Muscle layer of colon (tissue), 2 donors: ENCODE measurements around the gene CSNK1G2.

ENCODE experiments used
- H3K27ac ChIP-seq: one replicate; pipeline ENCODE4 v1.7.0; 2013; ENCODE audit warnings: low read depth, mild to moderate bottlenecking, low read length, moderate library complexity
- H3K27me3 ChIP-seq, 2 donors: one replicate each; pipeline ENCODE4 v1.7.0; 2013; ENCODE audit warnings: low read length in 2 of 2, mild to moderate bottlenecking in 2 of 2; ENCODE audit not compliant: insufficient read depth in 2 of 2, control insufficient read depth in 1 of 2
- H3K36me3 ChIP-seq: one replicate; pipeline ENCODE4 v1.7.0; 2013; ENCODE audit warnings: mild to moderate bottlenecking, low read length; ENCODE audit not compliant: insufficient read depth
- H3K4me1 ChIP-seq: one replicate; pipeline ENCODE4 v1.7.0; 2013; ENCODE audit warnings: mild to moderate bottlenecking, low read length; ENCODE audit not compliant: insufficient read depth
- H3K4me3 ChIP-seq, 2 donors: one replicate each; pipeline ENCODE4 v1.7.0; 2013; ENCODE audit warnings: low read length in 2 of 2, low read depth in 1 of 2, mild to moderate bottlenecking in 1 of 2, moderate library complexity in 1 of 2
- H3K9ac ChIP-seq: one replicate; pipeline ENCODE4 v1.7.0; 2013; ENCODE audit warnings: low read length
- H3K9me3 ChIP-seq: one replicate; pipeline ENCODE4 v1.7.0; 2013; ENCODE audit warnings: mild to moderate bottlenecking, low read length
- donor health status: abdominal sarcoma.
- donor health status: Adenocarcinoma of cecum.

Gene CSNK1G2

GRCh38 chr19:1908364-1908678 lies 32.7 kb upstream of the CSNK1G2 start:
- Histone ChIP-seq H3K27ac (no peak overlapping the region), H3K9me3 (no peaks in the 10 kb centered on the region), H3K4me3 (no peak overlapping the region), H3K27me3 (no peaks in the 10 kb centered on the region), H3K36me3 (peaks cover 4% of the 10 kb centered on the region), H3K4me1 (peaks cover 5% of the 10 kb centered on the region), H3K9ac (no peak overlapping the region)

GRCh38 chr19:1909761-1910080 lies 31.3 kb upstream of the CSNK1G2 start:
- peaks cover 5% of the 10 kb centered on the region for H3K4me1 ChIP-seq
- H3K9ac ChIP-seq = no peak overlapping the region
- no peak overlapping the region for H3K27ac ChIP-seq
- H3K27me3 ChIP-seq = no peaks in the 10 kb centered on the region
- no peak overlapping the region for H3K4me3 ChIP-seq
- no peaks in the 10 kb centered on the region for H3K9me3 ChIP-seq
- peaks cover 4% of the 10 kb centered on the region for H3K36me3 ChIP-seq

- Histone ChIP-seq H3K9ac (no peak overlapping the region), H3K9me3 (no peaks in the 10 kb centered on the region), H3K4me1 (peaks cover 5% of the 10 kb centered on the region), H3K27ac (no peak overlapping the region), H3K4me3 (no peak overlapping the region), H3K36me3 (peaks cover 4% of the 10 kb centered on the region), H3K27me3 (no peaks in the 10 kb centered on the region)
These were observed 30.8 kb upstream of the CSNK1G2 start for GRCh38 chr19:1910177-1910576.

- no peak overlapping the region for H3K27ac ChIP-seq
- no peaks in the 10 kb centered on the region for H3K27me3 ChIP-seq
- no peak overlapping the region for H3K4me3 ChIP-seq
- H3K9ac ChIP-seq = no peak overlapping the region
- peaks cover 4% of the 10 kb centered on the region for H3K36me3 ChIP-seq
- H3K9me3 ChIP-seq = no peaks in the 10 kb centered on the region
- peaks cover under 1% of the 10 kb centered on the region for H3K4me1 ChIP-seq
These were observed 29.9 kb upstream of the CSNK1G2 start for GRCh38 chr19:1911098-1911497.

- H3K36me3 ChIP-seq = peaks cover 4% of the 10 kb centered on the region
- no peaks in the 10 kb centered on the region for H3K9me3 ChIP-seq
- H3K27me3 ChIP-seq = no peaks in the 10 kb centered on the region
- H3K4me3 ChIP-seq = no peak overlapping the region
- no peaks in the 10 kb centered on the region for H3K4me1 ChIP-seq
- no peak overlapping the region for H3K27ac ChIP-seq
- no peak overlapping the region for H3K9ac ChIP-seq
These were observed 29.0 kb upstream of the CSNK1G2 start for GRCh38 chr19:1911995-1912394.

- Histone ChIP-seq H3K27ac (no peak overlapping the region), H3K36me3 (peaks cover 4% of the 10 kb centered on the region), H3K4me3 (no peak overlapping the region), H3K4me1 (no peaks in the 10 kb centered on the region), H3K9ac (no peak overlapping the region), H3K27me3 (no peaks in the 10 kb centered on the region), H3K9me3 (no peaks in the 10 kb centered on the region)
These were observed 28.0 kb upstream of the CSNK1G2 start for GRCh38 chr19:1912760-1913505.

- Histone ChIP-seq H3K36me3 (peaks cover 4% of the 10 kb centered on the region), H3K9me3 (no peaks in the 10 kb centered on the region), H3K9ac (no peak overlapping the region), H3K27me3 (no peaks in the 10 kb centered on the region), H3K4me3 (no peak overlapping the region), H3K4me1 (no peaks in the 10 kb centered on the region), H3K27ac (no peak overlapping the region)
These were observed 27.0 kb upstream of the CSNK1G2 start for GRCh38 chr19:1913781-1914577.

- no peaks in the 10 kb centered on the region for H3K9me3 ChIP-seq
- H3K9ac ChIP-seq = no peak overlapping the region
- H3K27ac ChIP-seq = no peak overlapping the region
- no peaks in the 10 kb centered on the region for H3K4me1 ChIP-seq
- no peak overlapping the region for H3K4me3 ChIP-seq
- H3K36me3 ChIP-seq = peaks cover 4% of the 10 kb centered on the region
- H3K27me3 ChIP-seq = no peaks in the 10 kb centered on the region
These were observed 26.1 kb upstream of the CSNK1G2 start for GRCh38 chr19:1914826-1915341.

- no peak overlapping the region for H3K27ac ChIP-seq
- no peaks in the 10 kb centered on the region for H3K4me1 ChIP-seq
- H3K4me3 ChIP-seq = no peak overlapping the region
- H3K9ac ChIP-seq = no peak overlapping the region
- H3K36me3 ChIP-seq = peaks cover 13% of the 10 kb centered on the region
- no peaks in the 10 kb centered on the region for H3K9me3 ChIP-seq
- H3K27me3 ChIP-seq = no peaks in the 10 kb centered on the region
These were observed 23.8 kb upstream of the CSNK1G2 start for GRCh38 chr19:1917146-1917545.

GRCh38 chr19:1917926-1918325 lies 23.0 kb upstream of the CSNK1G2 start:
- H3K4me3 ChIP-seq = no peak overlapping the region
- no peak overlapping the region for H3K9ac ChIP-seq
- no peaks in the 10 kb centered on the region for H3K27me3 ChIP-seq
- H3K27ac ChIP-seq = no peak overlapping the region
- H3K36me3 ChIP-seq = peaks cover 16% of the 10 kb centered on the region
- H3K9me3 ChIP-seq = no peaks in the 10 kb centered on the region
- H3K4me1 ChIP-seq = no peaks in the 10 kb centered on the region

GRCh38 chr19:1918975-1919374 lies 22.0 kb upstream of the CSNK1G2 start:
- no peaks in the 10 kb centered on the region for H3K9me3 ChIP-seq
- H3K36me3 ChIP-seq = peaks cover 15% of the 10 kb centered on the region
- no peak overlapping the region for H3K27ac ChIP-seq
- H3K4me3 ChIP-seq = no peak overlapping the region
- H3K4me1 ChIP-seq = no peaks in the 10 kb centered on the region
- no peak overlapping the region for H3K9ac ChIP-seq
- no peaks in the 10 kb centered on the region for H3K27me3 ChIP-seq

- Histone ChIP-seq H3K9ac (no peak overlapping the region), H3K27me3 (no peaks in the 10 kb centered on the region), H3K36me3 (peaks cover 15% of the 10 kb centered on the region), H3K27ac (no peak overlapping the region), H3K4me1 (no peaks in the 10 kb centered on the region), H3K4me3 (no peak overlapping the region), H3K9me3 (no peaks in the 10 kb centered on the region)
These were observed 20.3 kb upstream of the CSNK1G2 start for GRCh38 chr19:1920644-1921043.
